Naive thymus-derived CD4-positive, alpha-beta T cell (primary cell): ENCODE measurements around the gene RAD51B. TPM values are rescaled to one million over a fixed set of nuclear protein-coding genes. Genes with fewer than 3 reads are reported as not detected.
A peak's percentile ranks its signal among the peaks of the same experiment; 100 is the strongest.

Source experiments
- ATAC-seq: fragments of 150-1000 bp; cut with Tn5 transposase; 2 replicates; pipeline ENCODE4 v1.10.0; 2021; ENCODE audit warnings: mild to moderate bottlenecking, moderate library complexity
- CTCF ChIA-PET: fragments of 350-600 bp; sonication (Branson Sonifier 250); formaldehyde crosslinking; loops from one replicate; lab custom pipeline; 2021; ENCODE audit warnings: antibody characterized with exemption; lab: Charles Lee
- POLR2A ChIA-PET: fragments of 350-600 bp; sonication (Branson Sonifier 250); formaldehyde crosslinking; loops from one replicate; lab custom pipeline; 2021; ENCODE audit warnings: antibody characterized with exemption, inconsistent platforms; lab: Charles Lee
- DNase-seq, 9 donors: peaks; one replicate each; pipeline versions ENCODE4 v3.0.0 to v3.0.0-alpha.2; 2020 to 2022; ENCODE audit warnings: mixed read lengths in 1 of 9
- H3K27ac ChIP-seq: one replicate; pipeline ENCODE4 v1.7.0; 2013; ENCODE audit warnings: mild to moderate bottlenecking, low read depth, low read length, moderate library complexity
- H3K27me3 ChIP-seq, 2 donors: one replicate each; pipeline ENCODE4 v1.7.0; 2013; ENCODE audit warnings: low read length in 2 of 2, mild to moderate bottlenecking in 2 of 2, moderate library complexity in 2 of 2; ENCODE audit not compliant: control insufficient read depth in 2 of 2, insufficient read depth in 2 of 2
- H3K36me3 ChIP-seq, 3 experiments: 1 replicate in 2 of 3; 2 replicates in 1 of 3; pipeline ENCODE4 v1.7.0; 2013; ENCODE audit warnings: low read length in 3 of 3, mild to moderate bottlenecking in 3 of 3, moderate library complexity in 1 of 3; ENCODE audit not compliant: insufficient read depth in 3 of 3, control insufficient read depth in 2 of 3
- H3K4me1 ChIP-seq, 2 donors: one replicate each; pipeline ENCODE4 v1.7.0; 2013; ENCODE audit warnings: low read length in 2 of 2, mild to moderate bottlenecking in 2 of 2, moderate library complexity in 1 of 2; ENCODE audit not compliant: control insufficient read depth in 2 of 2, insufficient read depth in 2 of 2
- H3K4me3 ChIP-seq: 2 replicates; pipeline ENCODE4 v1.7.0; 2013; ENCODE audit warnings: mild to moderate bottlenecking, low read length
- H3K9me3 ChIP-seq, 3 experiments: 1 replicate in 2 of 3; 2 replicates in 1 of 3; pipeline ENCODE4 v1.7.0; 2013; ENCODE audit warnings: low read length in 3 of 3; ENCODE audit not compliant: control insufficient read depth in 2 of 3
- H3K27ac Mint-ChIP-seq, 9 donors: one replicate each; pipeline ENCODE4 v1.8.0; 2020 to 2022; ENCODE audit warnings: mixed read lengths in 9 of 9, mild to moderate bottlenecking in 8 of 9, moderate library complexity in 5 of 9, inconsistent platforms in 2 of 9
- H3K27me3 Mint-ChIP-seq, 5 donors: one replicate each; pipeline ENCODE4 v1.8.0; 2021 to 2022; ENCODE audit warnings: mixed read lengths in 5 of 5, mild to moderate bottlenecking in 1 of 5
- H3K36me3 Mint-ChIP-seq, 5 donors: one replicate each; pipeline ENCODE4 v1.8.0; 2020 to 2022; ENCODE audit warnings: mixed read lengths in 5 of 5, mild to moderate bottlenecking in 3 of 5, inconsistent platforms in 1 of 5
- H3K4me1 Mint-ChIP-seq, 7 donors: one replicate each; pipeline ENCODE4 v1.8.0; 2020 to 2022; ENCODE audit warnings: mixed read lengths in 7 of 7, mild to moderate bottlenecking in 3 of 7, inconsistent platforms in 1 of 7
- H3K4me3 Mint-ChIP-seq, 10 donors: one replicate each; pipeline ENCODE4 v1.8.0; 2020 to 2022; ENCODE audit warnings: mild to moderate bottlenecking in 10 of 10, mixed read lengths in 10 of 10, moderate library complexity in 6 of 10, inconsistent platforms in 2 of 10
- H3K9me3 Mint-ChIP-seq, 11 donors: one replicate each; pipeline ENCODE4 v1.8.0; 2020 to 2022; ENCODE audit warnings: mixed read lengths in 11 of 11, mild to moderate bottlenecking in 4 of 11, inconsistent platforms in 1 of 11, moderate library complexity in 1 of 11
- intact Hi-C, 2 donors: fragments of 100-400 bp; cut with micrococcal nuclease; formaldehyde crosslinking; loops; one replicate each; pipeline ENCODE4 v1.15.1; 2023
- polyA plus RNA-seq, 2 donors: library from polyadenylated mRNA; unstranded; fragments of 300-500 nt; fragmentation: Illumina TruSeq; gene quantifications; one replicate each; pipeline ENCODE4 v1.2.3, GENCODE V29; 2021
- total RNA-seq, 6 experiments: library from RNA in 5 of 6; stranded (reverse) in 5 of 6; gene quantifications; 1 replicate in 5 of 6; 2 replicates in 1 of 6; pipeline ENCODE4 v1.2.3 and lab custom pipeline; 2021 to 2026

The RAD51B gene
- total and polyA plus RNA-seq, 7 experiments from 2014 or later, result 15.0 to 42.2 (median 28.8) TPM

DNA sequence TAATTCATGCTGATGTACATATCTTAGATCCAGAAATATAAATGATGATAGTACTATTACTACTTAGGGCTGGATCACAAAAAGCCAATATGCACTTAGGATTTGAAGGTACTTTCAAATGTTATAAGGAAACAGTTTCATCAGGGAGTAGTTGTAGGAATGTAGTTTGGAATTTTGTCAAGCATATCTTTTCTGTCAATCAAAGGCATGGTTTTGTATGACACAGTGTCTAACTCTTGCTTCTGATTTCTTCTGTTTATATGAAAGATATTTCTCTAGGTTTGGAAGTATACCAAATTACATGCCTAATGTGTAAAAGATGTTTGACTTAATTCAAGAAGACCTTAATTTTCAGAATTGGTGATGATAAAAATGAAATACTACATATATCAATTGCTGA is 135.7 kb downstream of the RAD51B start:
- DNase-seq, result no peak
- intact Hi-C loops, result no loop called here

DNA sequence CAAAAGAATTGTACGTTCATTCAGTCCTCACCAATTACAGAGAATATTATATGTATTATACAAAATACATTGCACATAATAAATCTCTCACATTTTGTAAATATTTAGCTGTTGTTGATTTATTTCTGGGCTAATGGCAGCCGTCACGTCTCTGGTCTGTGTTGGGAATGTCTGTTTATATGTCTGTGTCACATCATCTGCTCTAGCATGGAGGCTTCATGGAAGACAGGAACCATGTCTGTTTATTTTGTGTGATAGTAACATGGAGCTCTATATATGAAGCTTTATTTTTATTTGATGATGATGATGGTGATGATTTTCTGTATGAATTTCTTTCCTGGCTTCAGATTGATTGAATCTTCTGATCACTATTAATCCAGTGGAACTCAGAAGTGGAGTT is 138.4 kb downstream of the RAD51B start:
- Mint-ChIP-seq H3K27ac (no peak overlapping the region), H3K36me3 (peaks cover 0 to 16% (median 2%) of the 10 kb centered on the region in 5 donors), H3K4me1 (peaks cover 0 to 7% (median 5%) of the 10 kb centered on the region in 7 donors), H3K9me3 (no peaks in the 10 kb centered on the region), H3K4me3 (no peak overlapping the region), H3K27me3 (no peaks in the 10 kb centered on the region)
- no peaks in the 10 kb centered on the region for H3K9me3 ChIP-seq
- H3K4me3 ChIP-seq, result no peak overlapping the region
- H3K27ac ChIP-seq, result no peak overlapping the region
- no peaks in the 10 kb centered on the region for H3K27me3 ChIP-seq
- H3K36me3 ChIP-seq, result no peaks in the 10 kb centered on the region
- intact Hi-C loops, result no loop called here
- ChIA-PET POLR2A (no interaction called here), CTCF (interaction anchor here (0.7 kb wide), 1 partner anchor 12 kb away, joined by 4 read pairs; no protein-coding TSS in a partner anchor)
- no peak for DNase-seq
- no peak for ATAC-seq
- H3K4me1 ChIP-seq, result no peaks in the 10 kb centered on the region

More for the DNA sequence above, 135.7 kb downstream of the RAD51B start:
- Mint-ChIP-seq H3K4me3 (no peak overlapping the region), H3K27me3 (no peaks in the 10 kb centered on the region), H3K9me3 (no peaks in the 10 kb centered on the region), H3K36me3 (peaks cover 0 to 8% (median 0%) of the 10 kb centered on the region in 5 donors), H3K4me1 (no peaks in the 10 kb centered on the region), H3K27ac (no peak overlapping the region)
- H3K4me1 ChIP-seq, result no peaks in the 10 kb centered on the region
- ATAC-seq, result no peak
- no peaks in the 10 kb centered on the region for H3K36me3 ChIP-seq
- H3K4me3 ChIP-seq, result no peak overlapping the region
- H3K27me3 ChIP-seq, result no peaks in the 10 kb centered on the region
- POLR2A ChIA-PET, result no interaction called here
- CTCF ChIA-PET, result no interaction called here
- no peaks in the 10 kb centered on the region for H3K9me3 ChIP-seq
- H3K27ac ChIP-seq, result no peak overlapping the region

DNA sequence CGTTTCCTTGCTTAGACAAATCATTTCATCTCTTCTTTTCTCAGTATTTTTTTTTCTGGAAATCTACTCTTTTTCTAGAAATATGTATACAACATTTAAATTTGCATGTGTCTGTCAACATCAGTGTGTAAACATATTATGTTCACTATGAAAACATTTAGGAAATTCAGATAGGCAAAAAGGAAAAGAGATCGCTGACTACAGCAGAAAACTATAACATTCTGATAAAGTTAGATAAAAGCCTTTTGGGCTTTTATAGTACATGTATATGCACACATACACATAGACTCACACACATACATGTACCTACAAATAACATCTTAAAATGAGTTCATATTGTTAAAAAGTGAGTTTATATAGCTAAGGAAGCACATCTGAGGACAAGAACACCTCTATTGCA is 142.1 kb downstream of the RAD51B start:
- intact Hi-C loops, result no loop called here
- H3K27me3 Mint-ChIP-seq, result no peaks in the 10 kb centered on the region
- H3K27ac Mint-ChIP-seq, result no peak overlapping the region
- H3K4me1 Mint-ChIP-seq, result peaks cover 0 to 7% (median 5%) of the 10 kb centered on the region in 7 donors
- Histone ChIP-seq H3K4me1 (no peaks in the 10 kb centered on the region), H3K36me3 (no peaks in the 10 kb centered on the region), H3K27me3 (no peaks in the 10 kb centered on the region), H3K4me3 (no peak overlapping the region), H3K27ac (no peak overlapping the region), H3K9me3 (no peaks in the 10 kb centered on the region)
- ChIA-PET POLR2A (interaction anchor here (0.6 kb wide), 1 partner anchor 1746 kb away, joined by 4 read pairs; no protein-coding TSS in a partner anchor), CTCF (no interaction called here)
- H3K9me3 Mint-ChIP-seq, result peaks cover 0 to 3% (median 0%) of the 10 kb centered on the region in 11 donors
- no peak overlapping the region for H3K4me3 Mint-ChIP-seq
- ATAC-seq, result no peak
- H3K36me3 Mint-ChIP-seq, result peaks cover 6 to 37% (median 18%) of the 10 kb centered on the region in 5 donors
- DNase-seq, result no peak

DNA sequence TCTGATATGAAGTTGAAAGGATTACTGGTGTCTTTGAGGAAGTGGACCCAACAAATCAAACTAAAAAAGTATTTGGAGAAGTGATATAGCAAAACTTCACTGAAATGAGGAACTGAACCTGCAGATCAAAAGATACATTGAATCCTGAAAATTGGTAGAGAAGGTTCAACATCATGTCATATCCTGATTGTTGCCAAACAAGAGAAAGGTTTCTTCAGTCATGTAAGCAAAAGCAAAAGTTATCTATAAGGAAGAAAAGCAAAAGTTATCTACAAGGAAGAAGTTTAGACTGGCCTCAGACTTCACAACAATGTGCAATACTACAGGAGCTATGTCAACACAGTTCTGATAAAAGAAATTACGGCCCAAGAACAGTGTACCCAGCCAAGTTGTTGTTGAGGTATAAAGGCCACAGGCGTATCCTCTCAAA is 142.7 kb downstream of the RAD51B start:
- Histone ChIP-seq H3K4me1 (no peaks in the 10 kb centered on the region), H3K27me3 (no peaks in the 10 kb centered on the region), H3K9me3 (no peaks in the 10 kb centered on the region), H3K4me3 (no peak overlapping the region), H3K36me3 (no peaks in the 10 kb centered on the region), H3K27ac (no peak overlapping the region)
- intact Hi-C loops, result no loop called here
- Mint-ChIP-seq H3K36me3 (peaks cover 6 to 39% (median 23%) of the 10 kb centered on the region in 5 donors), H3K4me3 (no peak overlapping the region), H3K4me1 (peaks cover 0 to 7% (median 5%) of the 10 kb centered on the region in 7 donors), H3K27ac (no peak overlapping the region), H3K27me3 (no peaks in the 10 kb centered on the region), H3K9me3 (peaks cover 0 to 4% (median 0%) of the 10 kb centered on the region in 11 donors)
- DNase-seq (no peak), ATAC-seq (peak; percentile 74)
- ChIA-PET CTCF (no interaction called here), POLR2A (interaction anchor here (0.6 kb wide), 1 partner anchor 1746 kb away, joined by 4 read pairs; no protein-coding TSS in a partner anchor)

DNA sequence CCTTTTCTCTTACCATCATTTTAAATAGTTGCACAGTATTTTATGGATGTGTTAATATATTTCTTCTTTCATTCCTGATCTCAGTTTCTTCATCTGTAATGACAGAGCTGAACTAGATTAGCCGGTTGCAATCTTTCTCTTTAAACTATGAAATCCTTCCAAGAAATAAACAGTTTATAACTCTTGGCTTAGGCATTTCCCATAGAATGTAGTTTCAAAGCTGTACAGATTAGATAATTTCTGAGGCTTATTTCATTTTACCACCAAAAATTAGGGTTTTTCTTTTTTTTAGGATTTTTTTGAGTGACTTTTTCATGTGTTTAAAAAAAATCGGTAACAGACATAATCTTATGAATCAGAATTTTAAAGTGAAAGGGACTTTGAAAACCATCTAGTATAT is 144.0 kb downstream of the RAD51B start:
- no peaks in the 10 kb centered on the region for H3K27me3 Mint-ChIP-seq
- no peak overlapping the region for H3K4me3 Mint-ChIP-seq
- H3K4me1 ChIP-seq, result no peaks in the 10 kb centered on the region
- no peak overlapping the region for H3K27ac Mint-ChIP-seq
- ChIA-PET CTCF (interaction anchor here (0.7 kb wide), 1 partner anchor 362 kb away, joined by 3 read pairs; no protein-coding TSS in a partner anchor), POLR2A (no interaction called here)
- H3K9me3 Mint-ChIP-seq, result peaks cover 0 to 4% (median 0%) of the 10 kb centered on the region in 11 donors
- peaks cover 0 to 7% (median 5%) of the 10 kb centered on the region in 7 donors for H3K4me1 Mint-ChIP-seq
- H3K4me3 ChIP-seq, result no peak overlapping the region
- DNase-seq (no peak), ATAC-seq (no peak)
- no peak overlapping the region for H3K27ac ChIP-seq
- no peaks in the 10 kb centered on the region for H3K27me3 ChIP-seq
- no peaks in the 10 kb centered on the region for H3K36me3 ChIP-seq
- intact Hi-C loops, result no loop called here
- H3K36me3 Mint-ChIP-seq, result peaks cover 6 to 47% (median 36%) of the 10 kb centered on the region in 5 donors
- H3K9me3 ChIP-seq, result no peaks in the 10 kb centered on the region

DNA sequence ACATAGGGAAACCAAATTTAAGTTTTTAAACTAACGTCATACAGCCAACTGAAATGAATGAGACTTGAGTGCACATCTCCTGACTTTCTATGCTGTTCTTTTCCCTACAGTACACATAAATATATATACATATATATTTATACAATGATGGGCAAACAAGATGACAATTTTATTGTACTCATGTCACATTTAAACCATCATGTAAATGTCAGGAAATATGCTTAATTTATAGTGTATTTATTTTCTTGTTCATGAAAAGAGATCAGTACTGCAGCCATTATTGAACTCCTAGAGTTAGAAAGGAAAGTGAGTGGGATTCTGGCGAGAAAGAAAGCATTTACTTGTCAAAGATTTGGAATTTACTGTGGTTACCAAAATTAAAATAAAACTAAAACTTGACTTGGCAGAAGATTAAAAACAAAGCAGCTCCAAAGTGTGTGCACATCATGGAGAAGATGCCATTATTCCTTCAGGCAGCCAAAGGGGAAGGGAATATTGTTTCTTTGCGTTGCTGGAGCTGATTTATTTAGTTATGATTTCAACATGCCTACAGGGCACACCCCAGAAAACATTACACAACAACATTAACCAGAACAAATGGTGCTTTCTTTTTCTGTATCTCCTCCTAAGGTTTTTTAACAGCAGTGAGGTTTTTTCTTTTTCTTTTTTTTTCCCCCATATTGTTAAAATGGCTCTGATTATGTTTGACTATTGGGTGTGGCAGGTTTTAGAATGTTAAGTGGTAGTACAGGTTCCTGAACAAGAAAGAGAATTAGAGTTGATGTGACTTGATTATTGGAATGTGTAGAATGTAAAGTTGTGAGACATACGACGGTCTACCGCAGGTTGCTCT is 144.6 kb downstream of the RAD51B start:
- peaks cover 6 to 51% (median 39%) of the 10 kb centered on the region in 5 donors for H3K36me3 Mint-ChIP-seq
- H3K9me3 Mint-ChIP-seq, result peaks cover 0 to 5% (median 0%) of the 10 kb centered on the region in 11 donors
- H3K4me3 Mint-ChIP-seq, result no peak overlapping the region

More for the DNA sequence above, 144.6 kb downstream of the RAD51B start:
- H3K27ac ChIP-seq, result no peak overlapping the region
- CTCF ChIA-PET, result interaction anchor here (0.7 to 1.5 kb wide), 2 partner anchors 20 to 361 kb away, joined by 3 to 4 read pairs; no protein-coding TSS in a partner anchor
- ATAC-seq (no peak), DNase-seq (no peak)
- H3K27ac Mint-ChIP-seq, result no peak overlapping the region
- H3K27me3 Mint-ChIP-seq, result no peaks in the 10 kb centered on the region
- POLR2A ChIA-PET, result no interaction called here
- no peaks in the 10 kb centered on the region for H3K36me3 ChIP-seq
- no peaks in the 10 kb centered on the region for H3K4me1 ChIP-seq
- H3K9me3 ChIP-seq, result no peaks in the 10 kb centered on the region
- no peak overlapping the region for H3K4me3 ChIP-seq
- intact Hi-C loops, result no loop called here
- peaks cover 0 to 7% (median 5%) of the 10 kb centered on the region in 7 donors for H3K4me1 Mint-ChIP-seq
- H3K27me3 ChIP-seq, result no peaks in the 10 kb centered on the region
